H54 (cell line): ENCODE data around the gene MPV17L2.

ENCODE experiments used
- DNase-seq: peaks from one replicate; pipeline ENCODE4 v3.0.0; 2011; ENCODE audit warnings: low spot score, mixed read lengths; ENCODE audit not compliant: insufficient read length
- FAIRE-seq: peaks from 3 replicates; lab custom pipeline; 2011; peaks lifted over from hg19 to GRCh38; lab: Jason Lieb, UNC
- POLR2A ChIP-seq: IDR thresholded peaks from 2 replicates; pipeline ENCODE4 v1.6.1; 2011; ENCODE audit warnings: low read depth, mild to moderate bottlenecking, low read length

The MPV17L2 gene

GRCh38 chr19:18192673-18193387, at the start of gene MPV17L2:
TSS of gene MPV17L2 (plus strand) at chr19:18193218. CDS start at chr19:18193282, 64 bp downstream.
- peak; percentile 73 for TF ChIP-seq POLR2A
- FAIRE-seq = peak; percentile 99
- peak; percentile 92 for DNase-seq

DNA sequence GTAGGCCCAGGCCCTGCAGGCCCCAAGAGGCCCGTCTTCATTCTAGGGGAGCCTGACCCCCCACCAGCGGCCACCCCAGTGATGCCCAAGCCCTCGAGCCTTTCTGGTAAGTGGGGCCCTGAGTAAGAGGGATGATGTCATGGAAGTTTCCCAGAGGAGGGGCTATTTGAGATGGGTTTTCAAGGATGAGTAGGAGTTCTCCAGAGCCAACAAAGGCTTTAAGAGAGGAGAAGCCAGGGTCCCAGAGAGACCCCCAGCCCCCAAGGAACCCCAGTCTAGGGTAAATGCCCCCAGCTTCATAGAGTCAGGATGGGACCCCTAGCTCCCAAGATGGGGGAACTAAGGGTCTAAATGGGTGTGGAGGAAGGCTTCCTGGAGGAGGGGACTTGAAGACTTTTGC, 49.1 kb upstream of the MPV17L2 start:
- no peak for FAIRE-seq

GRCh38 chr19:18144361-18144760, 48.7 kb upstream of the MPV17L2 start:
- no peak for TF ChIP-seq POLR2A
- FAIRE-seq = no peak
- DNase-seq = no peak

More for the DNA sequence above, 49.1 kb upstream of the MPV17L2 start:
- no peak for DNase-seq
- no peak for TF ChIP-seq POLR2A

- FAIRE-seq (no peak), DNase-seq (no peak)
- TF ChIP-seq POLR2A = no peak
Observed at GRCh38 chr19:18144906-18145305, 48.1 kb upstream of the MPV17L2 start.

DNA sequence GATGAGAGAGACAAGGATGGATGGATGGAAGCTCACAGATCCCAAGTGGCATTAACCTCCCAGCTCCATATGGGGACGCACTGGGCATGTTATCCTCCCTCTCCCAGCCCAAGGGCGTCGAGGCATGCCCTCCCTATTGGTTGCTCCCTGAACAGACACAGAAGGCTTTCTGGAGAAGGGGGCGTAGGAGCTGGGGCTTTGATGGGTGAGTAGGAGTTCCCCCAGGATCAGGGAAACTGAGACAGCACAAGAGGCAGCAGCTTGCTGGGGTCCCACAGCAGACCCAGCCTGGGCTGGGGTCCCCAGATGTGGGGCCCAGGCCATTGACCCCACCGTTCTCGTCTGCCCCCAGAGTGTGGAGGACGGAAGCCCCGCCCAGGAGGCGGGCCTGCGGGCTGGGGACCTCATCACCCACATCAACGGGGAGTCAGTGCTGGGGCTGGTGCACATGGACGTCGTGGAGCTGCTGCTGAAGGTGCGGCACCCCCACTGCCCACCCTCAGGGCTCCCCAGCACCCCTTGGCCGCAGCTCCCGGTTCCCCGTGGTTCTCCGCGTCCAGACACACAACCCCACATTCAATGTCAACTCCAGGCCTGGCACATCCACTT, 47.5 kb upstream of the MPV17L2 start:
- DNase-seq (no peak), FAIRE-seq (no peak)
- TF ChIP-seq POLR2A = no peak

DNA sequence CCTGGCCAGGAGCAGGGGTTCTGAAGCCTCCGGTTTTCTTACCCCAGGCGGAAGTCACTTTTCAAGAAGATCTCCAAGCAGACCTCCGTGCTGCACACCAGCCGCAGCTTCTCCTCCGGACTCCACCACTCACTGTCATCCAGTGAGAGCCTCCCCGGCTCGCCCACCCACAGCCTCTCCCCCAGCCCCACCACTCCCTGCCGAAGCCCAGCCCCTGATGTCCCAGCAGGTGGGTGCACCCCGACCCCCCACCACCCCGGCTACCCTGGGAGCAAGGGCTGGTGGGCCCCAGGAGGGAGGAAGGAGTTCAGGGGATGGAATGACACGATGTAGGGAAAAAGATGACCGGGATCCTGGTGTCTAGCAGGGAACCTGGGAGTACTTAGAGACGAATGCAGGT, 45.6 kb upstream of the MPV17L2 start:
- DNase-seq (no peak), FAIRE-seq (no peak)
- TF ChIP-seq POLR2A = no peak

DNA sequence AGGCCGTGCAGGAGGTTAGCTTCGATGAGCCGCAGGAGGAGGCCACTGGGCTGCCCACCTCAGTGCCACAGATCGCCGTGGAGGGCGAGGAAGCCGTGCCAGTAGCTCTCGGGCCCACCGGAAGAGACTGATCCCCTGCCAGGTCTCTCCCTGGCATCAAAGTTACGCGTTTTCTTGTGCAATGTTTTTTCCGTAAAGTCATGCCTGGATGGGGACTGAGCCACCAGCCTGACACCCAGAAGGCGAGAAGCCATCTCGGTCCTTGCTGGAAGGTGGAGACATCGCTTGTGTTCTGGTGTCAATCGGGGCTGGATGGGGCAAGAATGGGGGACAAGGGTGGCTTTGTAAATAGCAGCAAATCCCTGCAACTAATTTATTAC, 43.4 kb upstream of the MPV17L2 start:
- no peak for DNase-seq
- TF ChIP-seq POLR2A = no peak
- no peak for FAIRE-seq

DNA sequence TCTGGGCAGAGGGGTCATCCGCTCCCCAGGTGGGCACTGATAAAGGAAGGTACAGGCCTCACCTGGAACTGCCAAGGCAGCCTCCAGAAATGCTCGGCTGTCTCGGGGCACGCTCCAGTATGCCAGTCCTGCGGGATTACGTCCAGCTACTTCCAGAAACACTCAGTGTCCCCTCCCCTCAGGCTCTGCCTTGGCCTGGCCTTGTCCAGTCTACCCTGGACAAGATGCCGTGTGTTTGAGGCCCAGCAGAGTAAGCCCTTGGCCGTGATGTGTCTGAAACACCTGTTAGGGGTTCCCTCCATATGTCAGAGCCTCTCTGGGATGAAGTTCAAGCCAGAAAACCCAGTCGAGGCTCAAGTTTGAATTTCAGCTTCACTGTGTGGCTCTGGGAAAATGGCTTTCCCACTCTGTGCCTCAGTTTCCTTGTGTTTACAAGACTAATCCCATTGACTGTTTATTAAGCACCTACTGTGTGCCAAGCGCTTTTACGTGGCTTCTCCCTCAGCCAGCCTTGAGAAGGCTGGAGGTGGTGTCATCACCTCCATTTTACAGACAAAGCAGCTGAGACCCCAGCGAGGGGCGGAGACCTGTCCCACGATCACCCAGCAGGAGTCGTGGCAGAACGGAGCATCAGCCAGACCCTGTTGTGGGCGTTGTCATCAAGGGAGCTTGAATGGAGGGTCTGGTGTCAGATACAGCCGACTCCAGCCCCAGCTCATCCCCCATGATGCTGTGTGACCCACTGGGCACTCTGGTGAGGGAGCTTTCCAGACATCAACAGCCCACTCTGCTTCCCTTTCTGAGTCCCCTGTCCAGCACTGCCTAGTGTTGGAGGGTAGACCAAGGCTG, 42.0 kb upstream of the MPV17L2 start:
- TF ChIP-seq POLR2A = no peak
- no peak for DNase-seq
- FAIRE-seq = no peak

- peak; percentile 15; the same call in 1 of the 2 replicates for TF ChIP-seq POLR2A
- FAIRE-seq (peak; percentile 72), DNase-seq (peak; percentile 99)
Observed at GRCh38 chr19:18152442-18152816, 40.6 kb upstream of the MPV17L2 start.

- peak; percentile 99 for DNase-seq
- peak; percentile 65 for FAIRE-seq
- TF ChIP-seq POLR2A = peak; percentile 64
Observed at GRCh38 chr19:18152817-18153555, 40.0 kb upstream of the MPV17L2 start, which contains the start of gene PIK3R2. TSS of gene PIK3R2 (plus strand) at chr19:18153163. CDS start at chr19:18155880, 2,717 bp downstream.

DNA sequence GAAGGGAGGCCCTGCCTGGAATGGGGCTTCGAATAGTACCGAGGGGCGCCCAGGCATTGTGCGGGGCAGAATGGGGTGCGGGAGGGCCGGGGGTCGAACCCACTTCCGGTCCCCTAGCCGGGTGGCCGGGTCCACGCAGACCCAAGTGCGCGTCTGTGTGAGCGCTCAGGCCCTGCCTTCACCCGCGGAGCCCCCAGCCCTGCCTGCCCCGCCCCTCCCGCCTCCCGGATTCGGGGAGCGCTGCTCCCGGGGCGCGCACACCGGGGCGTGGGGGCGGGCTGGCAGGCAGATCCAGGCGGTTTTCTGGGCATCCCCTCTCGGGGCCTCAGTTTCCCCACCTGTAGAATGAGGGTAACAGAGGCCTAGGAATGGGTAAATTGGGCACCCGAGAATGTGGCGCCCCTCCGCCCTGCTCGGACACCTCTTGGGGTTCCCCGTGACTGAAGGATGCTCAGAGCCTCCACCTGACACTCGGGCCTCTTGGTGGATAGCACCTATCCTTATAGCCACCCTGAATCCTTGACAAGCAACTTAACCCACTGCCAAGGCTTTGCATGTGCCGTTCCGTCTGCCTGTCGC, 39.4 kb upstream of the MPV17L2 start:
- no peak for DNase-seq
- FAIRE-seq = no peak
- no peak for TF ChIP-seq POLR2A

DNA sequence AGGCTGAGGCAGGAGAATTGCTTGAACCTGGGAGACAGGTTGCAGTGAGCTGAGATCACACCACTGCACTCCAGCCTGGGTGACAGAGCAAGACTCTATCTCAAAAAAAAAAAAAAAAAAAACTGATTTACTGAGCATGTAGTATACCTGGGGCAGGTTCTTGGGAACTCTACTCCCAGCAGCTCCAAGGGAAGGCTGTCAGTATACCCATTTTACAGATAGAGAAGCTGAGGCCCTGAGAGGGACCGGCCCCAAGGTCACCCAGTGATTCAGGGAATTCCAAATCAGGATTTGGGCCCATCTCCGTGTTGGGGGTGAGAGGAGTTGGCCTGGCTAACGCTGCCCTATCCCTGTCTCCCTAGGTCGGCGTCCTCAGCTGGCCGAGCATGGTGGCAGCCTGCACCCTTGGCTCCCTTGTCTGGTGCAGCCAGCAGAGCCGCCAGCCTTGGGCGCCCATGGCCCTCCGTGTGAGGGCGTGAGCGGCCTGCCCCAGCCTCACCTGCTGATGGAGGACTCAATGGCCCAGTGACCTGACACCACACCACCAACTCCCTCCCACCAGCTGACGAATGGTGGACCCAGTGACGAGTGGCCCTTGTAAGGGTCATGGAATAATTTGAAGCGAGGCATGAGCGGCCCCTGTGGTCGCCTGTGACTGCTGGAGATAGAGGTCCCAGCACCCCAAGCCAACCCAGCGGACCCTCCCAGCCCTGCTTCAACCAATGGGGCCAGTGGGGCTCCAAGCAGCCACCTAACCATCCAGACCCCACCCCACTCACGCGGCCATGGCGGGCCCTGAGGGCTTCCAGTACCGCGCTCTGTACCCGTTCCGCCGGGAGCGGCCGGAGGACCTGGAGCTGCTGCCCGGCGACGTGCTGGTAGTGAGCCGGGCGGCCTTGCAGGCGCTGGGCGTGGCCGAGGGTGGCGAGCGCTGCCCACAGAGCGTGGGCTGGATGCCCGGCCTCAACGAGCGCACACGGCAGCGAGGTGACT, 37.6 kb upstream of the MPV17L2 start:
- TF ChIP-seq POLR2A = no peak
- DNase-seq (no peak), FAIRE-seq (no peak)

DNA sequence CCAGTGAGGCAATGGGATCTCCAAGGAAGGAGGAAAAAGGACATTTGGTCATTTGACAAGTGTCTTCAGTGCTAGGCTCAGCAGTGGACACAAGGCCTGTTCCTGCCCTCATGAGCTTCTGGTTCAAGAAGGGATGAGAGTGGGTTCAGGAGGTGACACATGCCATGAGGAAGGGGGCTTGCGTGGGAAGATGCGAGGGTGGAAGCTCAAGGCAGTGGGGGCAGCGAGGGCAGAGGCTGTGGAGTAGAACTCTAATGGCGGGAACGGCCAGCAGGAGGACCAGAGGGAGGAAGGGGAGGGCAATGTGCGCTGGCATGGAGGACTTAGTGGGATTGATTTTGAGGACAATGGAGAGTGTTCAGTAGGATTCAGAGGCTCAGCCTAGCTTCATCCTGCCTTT, 36.8 kb upstream of the MPV17L2 start:
- DNase-seq (no peak), FAIRE-seq (no peak)
- TF ChIP-seq POLR2A = no peak
